Caki2 (cell line): Measurements from ENCODE around the gene LRP8. TPM values are rescaled to one million over a fixed set of nuclear protein-coding genes. Genes with fewer than 3 reads are reported as not detected.

ENCODE experiments used
- DNase-seq: peaks from one replicate; pipeline ENCODE4 v3.0.0-alpha.2; 2015; ENCODE audit warnings: low read depth
- in situ Hi-C: cut with HindIII; loops from 2 replicates; pipeline ENCODE4 v1.10.0; 2016; ENCODE audit warnings: low sequenced_read_pairs, low pct_unique_long_range_greater_than_20kb, mixed read lengths
- total RNA-seq: library from RNA; depleted of rRNA; stranded (reverse); fragments of >200 nt; shearing (Covaris generic); gene quantifications from 2 replicates; pipeline ENCODE4 v1.2.3, GENCODE V29; 2014; ENCODE audit warnings: low replicate concordance

LRP8 gene
- total RNA-seq, 1 experiment from 2014 or later: 23.9 TPM

DNA sequence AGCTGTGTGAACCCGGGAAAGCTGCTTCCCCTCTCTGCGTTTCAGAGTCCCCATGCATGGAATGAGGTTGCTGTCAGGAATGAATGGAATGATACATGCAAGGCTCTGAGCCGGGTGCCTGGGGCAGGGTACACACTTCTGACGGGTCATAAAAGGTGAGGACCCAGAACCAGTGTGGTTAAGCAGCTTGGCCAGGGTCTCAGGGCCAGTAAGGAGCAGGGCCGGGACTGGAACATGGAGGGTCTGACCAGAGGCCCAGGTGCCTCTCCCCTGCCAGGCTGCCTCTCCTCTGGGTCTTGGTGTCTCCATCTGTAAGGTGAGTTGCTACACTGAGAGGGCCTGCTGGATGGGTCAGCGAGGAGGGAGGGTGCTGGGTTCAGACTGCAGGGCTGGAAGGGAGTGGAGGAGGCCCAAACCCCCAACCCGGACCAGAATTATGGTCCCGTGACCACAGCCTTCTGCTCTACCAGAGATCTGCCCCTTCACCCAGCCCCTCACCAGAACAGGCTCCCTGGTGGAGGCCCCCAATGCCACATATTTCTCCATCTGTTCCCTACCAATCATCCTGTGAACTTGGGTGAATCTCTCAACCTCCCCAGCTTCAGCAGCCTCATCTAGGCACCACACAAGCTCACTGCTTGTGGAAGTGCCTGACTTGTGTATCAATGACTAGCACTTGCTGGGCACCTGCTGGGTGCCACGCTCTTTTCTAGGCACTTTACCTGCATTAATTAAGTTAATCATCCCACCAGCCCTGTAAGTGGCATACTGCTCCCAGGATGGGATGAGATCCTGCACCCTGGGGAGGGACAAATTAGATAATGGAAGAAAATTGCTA, 16.2 kb upstream of the LRP8 start:
- DNase-seq: no peak
- in situ Hi-C loops: no loop called here

- in situ Hi-C loops: no loop called here
- DNase-seq: no peak
Observed at GRCh38 chr1:53342735-53343470, 15.0 kb upstream of the LRP8 start.

DNA sequence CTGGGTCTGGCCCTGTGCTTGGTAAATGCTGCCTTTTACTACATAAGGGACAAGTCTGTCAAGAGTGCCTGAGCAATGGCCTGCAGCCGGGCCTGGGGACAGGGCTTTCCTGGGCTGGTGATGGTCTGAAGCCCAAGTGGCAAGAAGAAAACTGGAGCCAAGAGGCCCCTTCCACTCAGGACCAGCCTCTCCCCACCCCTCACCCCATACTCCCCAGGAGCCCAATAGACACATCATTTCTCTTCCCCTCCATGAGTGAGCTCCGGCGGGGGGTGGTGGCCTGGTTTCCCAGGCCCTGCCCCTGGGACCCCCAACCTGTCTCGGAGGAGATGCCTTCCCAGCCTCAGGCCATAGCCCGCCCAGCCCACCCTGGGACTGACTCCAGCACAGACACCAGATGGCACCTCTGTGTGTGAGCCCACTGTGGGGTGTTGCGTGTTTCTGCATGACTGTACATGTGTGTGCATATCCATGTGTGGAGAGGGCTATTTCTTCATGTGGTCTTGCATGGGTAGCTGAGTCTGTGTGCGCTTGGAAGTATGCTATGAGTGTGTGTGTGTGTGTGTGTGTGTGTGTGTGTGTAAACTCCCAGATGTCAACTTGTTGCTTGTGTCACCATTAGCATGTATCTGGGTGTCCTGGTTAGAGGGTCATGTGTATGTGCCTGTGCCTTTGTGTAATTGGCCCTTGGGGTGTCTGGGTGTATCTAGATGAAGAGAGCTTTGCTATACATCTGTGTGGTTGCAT, 14.3 kb upstream of the LRP8 start:
- in situ Hi-C loops: no loop called here
- no peak for DNase-seq

DNA sequence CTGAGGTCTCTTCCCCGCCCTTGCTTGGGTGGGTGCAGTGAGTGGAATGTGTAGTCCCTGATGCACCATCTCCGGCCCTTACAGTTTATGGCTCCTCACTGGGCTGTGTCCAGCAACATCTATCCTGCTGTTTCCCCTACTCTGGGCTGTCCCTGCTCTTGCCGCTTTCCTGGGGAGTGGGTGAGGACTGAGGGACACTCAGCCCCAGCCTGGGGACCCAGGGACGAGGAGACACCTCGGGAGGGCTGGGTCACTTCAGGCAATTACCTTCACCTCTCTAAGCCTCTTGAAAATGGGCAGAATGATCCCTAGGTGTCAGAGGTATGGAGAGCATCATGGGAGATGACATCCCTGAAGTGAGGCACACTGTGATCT, 13.6 kb upstream of the LRP8 start:
- in situ Hi-C loops: no loop called here
- DNase-seq: no peak

- in situ Hi-C loops: no loop called here
- DNase-seq: no peak
Observed at GRCh38 chr1:53340660-53341520, 13.0 kb upstream of the LRP8 start.

- DNase-seq: no peak
Observed at GRCh38 chr1:53339736-53340635, 12.1 kb upstream of the LRP8 start.

GRCh38 chr1:53338423-53338822, 10.6 kb upstream of the LRP8 start:
- DNase-seq: no peak
- in situ Hi-C loops: no loop called here

More at GRCh38 chr1:53339736-53340635, 12.1 kb upstream of the LRP8 start:
- in situ Hi-C loops: no loop called here

- no peak for DNase-seq
- in situ Hi-C loops: no loop called here
Observed at GRCh38 chr1:53337499-53337898, 9.6 kb upstream of the LRP8 start.

GRCh38 chr1:53336146-53336545, 8.3 kb upstream of the LRP8 start:
- in situ Hi-C loops: no loop called here
- no peak for DNase-seq

- in situ Hi-C loops: no loop called here
- DNase-seq: no peak
Observed at GRCh38 chr1:53335661-53336060, 7.8 kb upstream of the LRP8 start.

DNA sequence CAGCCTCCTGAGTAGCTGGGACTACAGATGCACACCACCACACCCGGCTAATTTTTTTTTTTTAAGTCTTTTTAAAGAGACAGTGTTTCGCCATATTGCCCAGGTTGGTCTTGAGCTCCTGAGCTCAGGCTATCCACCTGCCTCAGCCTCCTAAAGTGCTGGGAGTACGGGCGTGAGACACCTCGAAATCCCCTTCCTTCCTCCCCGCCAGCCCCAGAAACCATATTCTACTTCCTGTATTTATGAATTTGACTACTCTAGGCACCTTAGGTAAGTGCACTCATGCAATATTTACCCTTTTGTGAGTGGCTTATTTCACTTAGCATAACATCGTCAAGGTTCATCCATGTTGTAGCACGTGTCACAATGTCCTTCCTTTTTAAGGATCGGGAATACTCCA, 6.9 kb upstream of the LRP8 start:
- no peak for DNase-seq
- in situ Hi-C loops: no loop called here

DNA sequence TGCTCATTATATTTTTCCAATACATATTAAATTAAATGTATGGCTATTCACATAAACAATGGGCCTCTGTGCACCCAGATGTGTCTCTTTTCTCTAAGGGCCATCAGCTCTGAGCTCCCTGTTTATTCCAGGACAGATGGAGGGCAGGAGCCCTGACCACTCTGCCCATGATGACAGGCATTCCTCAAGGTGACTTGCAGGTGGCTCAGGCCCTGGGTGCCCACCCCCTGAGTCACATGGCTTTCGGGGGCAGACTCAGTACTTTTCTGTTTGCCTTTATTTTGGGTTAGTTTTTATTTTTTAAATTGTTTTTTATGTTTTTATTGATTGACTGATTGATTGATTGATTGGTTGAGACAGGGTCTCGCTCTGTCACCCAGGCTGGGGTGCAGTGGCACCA, 6.4 kb upstream of the LRP8 start:
- in situ Hi-C loops: no loop called here
- no peak for DNase-seq

GRCh38 chr1:53332833-53333232, 5.0 kb upstream of the LRP8 start:
- in situ Hi-C loops: no loop called here
- no peak for DNase-seq

DNA sequence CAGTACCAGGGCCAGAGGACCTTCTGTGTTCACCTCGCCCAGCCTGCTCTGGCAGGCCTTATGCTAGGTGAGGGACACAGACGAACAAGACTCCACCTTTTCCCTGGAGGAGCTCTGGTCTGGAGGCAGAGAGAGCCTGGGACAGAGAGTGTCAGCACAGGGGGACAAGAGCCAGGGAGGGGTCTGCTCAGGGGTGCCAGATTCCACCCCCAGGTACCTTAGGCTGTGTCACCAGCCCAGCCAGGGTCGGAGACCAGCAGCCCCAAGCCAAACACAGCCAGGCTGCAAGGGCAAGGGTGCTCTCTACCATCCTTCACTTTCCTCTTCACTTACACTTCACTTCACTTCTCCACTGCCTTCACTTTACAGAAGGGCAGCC, 4.3 kb upstream of the LRP8 start:
- no peak for DNase-seq
- in situ Hi-C loops: no loop called here

GRCh38 chr1:53331446-53332185, 3.7 kb upstream of the LRP8 start:
- in situ Hi-C loops: no loop called here
- DNase-seq: no peak

GRCh38 chr1:53330819-53331218, 2.9 kb upstream of the LRP8 start:
- DNase-seq: no peak
- in situ Hi-C loops: no loop called here
